Measurements from ENCODE around the gene MIDN. TPM values are rescaled to one million over a fixed set of nuclear protein-coding genes. Genes with fewer than 3 reads are reported as not detected.

Gene MIDN
- total RNA-seq, 2 experiments from 2014 or later = 45.3 to 50.0 TPM

DNA sequence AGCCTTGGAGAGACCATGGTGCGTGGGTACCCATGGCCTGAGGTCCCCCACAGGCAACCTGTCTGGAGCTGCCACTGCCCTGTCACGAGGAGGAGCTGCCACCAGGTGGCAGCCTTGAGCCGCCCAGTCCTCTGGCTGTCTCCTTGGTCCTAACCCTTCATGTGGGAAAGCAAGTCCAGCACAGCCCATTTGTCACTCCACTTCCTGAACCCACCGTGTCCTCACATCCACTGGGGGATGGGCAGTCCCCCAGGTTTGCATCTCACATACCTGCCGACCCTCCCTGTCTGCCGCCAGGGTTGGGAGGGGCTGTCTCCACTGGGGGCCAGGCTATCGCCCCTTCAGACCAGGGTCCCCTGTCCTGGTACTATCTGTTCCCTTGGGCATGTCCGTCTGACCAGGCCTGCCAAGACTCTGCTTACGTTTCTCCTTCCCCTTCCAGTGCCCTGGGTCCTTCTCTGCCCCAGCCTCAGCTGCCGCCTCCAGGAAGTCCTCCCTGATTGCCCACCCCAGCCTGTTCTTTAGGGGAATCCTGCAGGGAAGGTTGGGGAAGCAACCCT is 31.5 kb downstream of the MIDN start:
- CTCF ChIA-PET = interaction anchor here (0.5 to 2.7 kb wide), 13 partner anchors 11 to 738 kb away, joined by 3 to 10 read pairs (median 3); partner anchors contain the start of gene CIRBP
- POLR2A ChIA-PET = interaction anchor here (1.5 kb wide), 1 partner anchor 211 kb away, joined by 4 read pairs; the partner anchor contains the start of gene REEP6

DNA sequence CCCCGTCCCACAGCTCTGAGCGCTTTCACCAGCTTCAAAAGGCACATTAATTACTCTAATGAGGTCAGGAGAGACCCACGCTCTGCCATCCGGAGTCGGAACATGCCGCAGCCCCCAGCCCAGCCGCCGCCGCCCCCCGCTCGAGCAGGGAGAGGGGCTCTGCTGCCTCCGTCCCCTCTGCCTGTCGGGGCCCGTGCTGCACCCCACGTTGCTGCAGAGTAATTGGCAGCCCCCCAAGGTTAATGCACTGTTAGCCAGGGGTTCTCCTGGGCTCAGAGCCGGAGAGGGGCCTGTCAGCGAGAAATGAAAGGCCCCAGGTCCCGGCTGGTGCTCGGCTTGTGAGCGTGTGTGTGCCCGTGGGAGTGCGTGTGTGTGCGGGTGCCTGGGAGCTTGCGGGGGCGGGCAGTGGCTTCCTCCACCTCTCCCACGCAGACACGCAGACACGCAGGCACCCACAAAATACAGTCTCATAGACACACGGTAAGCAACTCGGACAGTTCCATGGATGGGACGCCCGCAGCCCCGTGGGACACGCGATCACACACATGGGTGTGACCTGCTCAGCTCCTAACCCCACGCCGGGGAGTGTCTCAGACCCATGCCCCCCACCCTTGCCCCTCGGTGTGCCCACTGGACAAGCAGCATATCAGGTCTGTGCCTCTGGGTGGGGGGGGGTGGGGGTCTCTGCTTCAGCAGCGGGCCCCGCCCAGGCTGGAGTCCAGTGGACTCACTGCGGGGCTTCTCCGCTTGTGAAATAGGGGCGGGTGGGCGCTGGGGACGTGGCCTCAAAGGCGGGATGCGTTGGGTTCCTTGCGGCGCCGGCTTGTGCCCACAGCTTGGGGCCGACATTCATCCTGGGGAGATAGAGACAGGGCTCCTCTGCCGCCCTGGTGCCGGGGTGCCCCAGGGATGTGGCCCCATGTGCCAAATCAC is 32.5 kb downstream of the MIDN start:
- ChIA-PET POLR2A (no interaction called here), CTCF (interaction anchor here (0.6 to 2.7 kb wide), 5 partner anchors 12 to 737 kb away, joined by 3 to 8 read pairs (median 3); partner anchors contain the start of gene CIRBP)

DNA sequence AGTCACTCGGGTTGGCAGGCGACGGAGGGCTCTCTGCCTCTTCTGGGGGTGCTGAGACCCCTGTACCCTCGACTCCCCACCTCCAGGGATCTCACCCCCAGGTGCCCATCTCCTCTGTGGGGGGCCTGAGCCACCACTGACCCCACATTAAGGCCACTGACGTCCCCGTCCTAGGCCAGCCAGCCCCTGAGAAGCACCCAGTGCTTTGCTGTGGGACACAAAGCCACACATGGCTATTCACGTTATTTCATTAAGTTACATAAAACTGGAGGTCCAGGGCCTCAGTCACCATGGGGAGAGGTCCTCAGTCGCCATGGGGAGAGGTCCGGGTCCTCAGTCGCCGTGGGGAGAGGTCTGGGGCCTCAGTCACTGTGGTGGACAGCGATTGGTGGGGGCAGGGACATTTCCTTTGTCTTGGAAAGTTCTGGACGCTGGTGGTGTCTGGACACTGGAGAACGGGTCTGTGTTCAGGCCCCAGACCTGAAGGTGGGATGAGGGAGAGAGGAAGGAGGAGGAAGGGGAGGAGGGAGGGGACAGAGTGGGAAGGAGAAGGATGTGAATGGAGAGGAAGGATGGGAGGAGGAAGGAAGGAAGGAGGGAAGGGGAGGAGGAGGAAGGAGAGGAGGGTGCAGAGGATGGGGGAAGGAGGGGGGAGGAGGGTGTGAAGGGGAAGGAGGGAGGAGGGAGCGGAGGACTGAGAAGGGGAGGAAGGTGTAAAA is 33.3 kb downstream of the MIDN start:
- ChIA-PET CTCF (no interaction called here), POLR2A (no interaction called here)

DNA sequence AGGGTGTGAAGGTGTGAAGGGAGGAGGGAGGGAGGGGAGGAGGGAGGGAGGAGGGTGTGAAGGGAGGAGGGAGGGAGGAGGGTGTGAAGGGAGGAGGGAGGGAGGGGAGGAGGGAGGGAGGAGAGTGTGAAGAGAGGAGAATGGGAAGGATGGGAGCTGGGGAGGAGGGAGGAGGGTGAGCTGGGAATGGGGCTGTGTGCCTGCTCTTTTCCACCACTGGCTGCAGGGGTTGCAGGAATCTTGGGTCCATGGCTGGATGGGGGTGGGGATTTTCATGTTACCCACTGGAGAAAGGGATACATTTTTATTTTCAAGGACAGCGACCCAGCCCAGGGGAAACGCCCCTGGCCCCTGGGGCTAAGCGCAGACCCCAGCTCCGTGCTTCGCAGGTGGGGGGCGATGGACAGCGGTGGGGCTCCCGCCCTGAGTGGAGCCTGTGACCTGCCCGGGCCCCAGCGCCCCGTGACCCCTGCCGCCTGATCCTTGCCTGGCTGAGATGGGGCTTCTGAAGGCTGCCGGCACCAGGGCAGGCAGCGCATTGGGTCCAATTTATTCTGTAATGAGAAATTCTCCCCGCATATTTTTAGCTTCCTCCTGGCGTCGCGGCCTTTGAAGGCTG is 34.3 kb downstream of the MIDN start:
- POLR2A ChIA-PET = no interaction called here
- CTCF ChIA-PET = interaction anchor here (0.6 kb wide), 1 partner anchor 481 kb away, joined by 3 read pairs; no protein-coding TSS in a partner anchor

DNA sequence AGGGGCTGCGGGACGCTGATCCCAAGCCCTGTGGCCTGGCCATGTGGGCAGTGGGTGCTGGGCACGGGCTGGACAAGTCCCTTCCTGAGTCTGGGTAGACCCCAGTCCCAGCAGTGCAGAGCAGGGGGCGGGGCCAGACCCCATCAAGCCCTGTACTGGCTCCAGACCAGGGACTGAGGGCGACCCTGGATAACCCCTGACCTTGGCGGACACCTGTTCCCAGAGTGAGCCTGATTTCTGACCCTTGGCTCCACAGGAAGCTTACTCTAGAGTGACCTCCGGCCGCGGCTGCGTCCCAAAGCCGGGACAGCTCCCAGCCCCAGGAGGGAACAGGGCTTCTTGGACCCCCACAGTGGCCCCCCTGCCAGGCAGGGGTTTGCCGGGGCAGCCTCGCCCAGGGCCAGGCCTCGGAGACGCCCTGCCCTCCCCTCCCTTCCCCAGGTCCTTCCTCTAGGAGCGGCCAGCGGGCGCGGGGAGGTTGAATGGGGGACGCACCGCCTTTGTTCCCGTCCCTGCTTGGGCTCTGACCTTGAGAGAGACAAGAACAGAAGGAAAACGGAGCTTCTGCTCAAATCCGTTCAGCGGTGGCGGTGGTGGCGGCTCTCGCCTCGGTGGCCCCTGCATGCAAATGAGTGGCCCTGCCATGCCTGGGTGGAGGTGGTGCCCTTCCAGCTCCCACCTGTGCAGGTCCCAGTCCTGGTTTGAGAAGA is 35.0 kb downstream of the MIDN start:
- ChIA-PET POLR2A (no interaction called here), CTCF (no interaction called here)

DNA sequence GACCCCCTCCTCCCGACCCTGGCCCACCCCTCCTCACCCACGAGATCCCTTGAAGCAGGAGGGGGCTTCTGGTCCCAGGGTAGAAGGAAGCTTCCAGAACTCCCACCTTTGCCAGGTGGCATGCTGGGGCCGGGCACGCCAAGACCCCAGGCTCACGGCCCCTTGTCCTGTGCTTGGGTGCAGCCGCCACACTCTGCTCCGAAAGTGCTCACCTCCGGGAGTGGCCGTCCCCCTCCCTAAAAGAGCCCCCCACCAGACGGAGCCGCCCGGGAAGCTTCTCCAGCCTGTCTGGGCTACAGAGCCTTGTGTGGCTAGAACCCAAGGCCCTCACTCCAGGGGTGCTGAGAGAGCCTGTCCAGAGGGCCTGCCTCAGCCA is 35.5 kb downstream of the MIDN start:
- POLR2A ChIA-PET = interaction anchor here (1.3 kb wide), 1 partner anchor 15 kb away, joined by 3 read pairs; no protein-coding TSS in a partner anchor
- CTCF ChIA-PET = no interaction called here

DNA sequence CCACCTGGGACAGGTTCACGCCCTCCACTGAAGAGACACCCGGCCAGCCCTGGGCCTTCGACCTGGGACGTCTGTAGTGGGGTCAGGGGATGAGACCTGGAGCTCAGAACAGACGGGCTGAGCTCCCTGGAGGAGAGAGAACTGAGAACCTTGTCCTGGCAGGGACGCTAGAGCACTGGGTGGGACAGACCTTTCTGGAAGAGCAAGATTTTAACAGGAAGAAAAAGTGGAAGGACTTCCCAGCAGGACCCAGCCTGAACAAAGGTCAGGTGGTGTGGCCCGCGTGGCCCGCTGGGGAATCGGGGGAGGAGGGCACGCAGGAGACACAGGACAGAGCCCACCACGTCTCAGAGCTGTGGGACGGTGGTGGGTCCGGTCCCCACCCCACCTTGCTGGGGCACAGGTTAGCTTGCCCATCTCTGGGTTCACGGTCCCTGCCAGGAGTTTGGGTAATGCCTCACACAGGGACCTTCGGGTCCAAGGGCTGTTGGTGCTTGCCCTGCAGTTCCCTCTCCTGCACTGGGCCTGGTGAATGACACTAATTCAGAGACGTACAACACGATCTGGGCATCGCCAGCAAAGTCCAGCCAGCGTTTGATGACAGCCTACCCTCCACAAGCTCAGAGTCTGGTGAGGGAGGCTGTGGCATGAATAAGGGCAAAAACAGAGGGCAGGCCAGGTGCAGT is 36.1 kb downstream of the MIDN start:
- CTCF ChIA-PET = no interaction called here
- POLR2A ChIA-PET = interaction anchor here (0.6 to 1.3 kb wide), 2 partner anchors 16 to 44 kb away, joined by 3 to 4 read pairs; no protein-coding TSS in a partner anchor

DNA sequence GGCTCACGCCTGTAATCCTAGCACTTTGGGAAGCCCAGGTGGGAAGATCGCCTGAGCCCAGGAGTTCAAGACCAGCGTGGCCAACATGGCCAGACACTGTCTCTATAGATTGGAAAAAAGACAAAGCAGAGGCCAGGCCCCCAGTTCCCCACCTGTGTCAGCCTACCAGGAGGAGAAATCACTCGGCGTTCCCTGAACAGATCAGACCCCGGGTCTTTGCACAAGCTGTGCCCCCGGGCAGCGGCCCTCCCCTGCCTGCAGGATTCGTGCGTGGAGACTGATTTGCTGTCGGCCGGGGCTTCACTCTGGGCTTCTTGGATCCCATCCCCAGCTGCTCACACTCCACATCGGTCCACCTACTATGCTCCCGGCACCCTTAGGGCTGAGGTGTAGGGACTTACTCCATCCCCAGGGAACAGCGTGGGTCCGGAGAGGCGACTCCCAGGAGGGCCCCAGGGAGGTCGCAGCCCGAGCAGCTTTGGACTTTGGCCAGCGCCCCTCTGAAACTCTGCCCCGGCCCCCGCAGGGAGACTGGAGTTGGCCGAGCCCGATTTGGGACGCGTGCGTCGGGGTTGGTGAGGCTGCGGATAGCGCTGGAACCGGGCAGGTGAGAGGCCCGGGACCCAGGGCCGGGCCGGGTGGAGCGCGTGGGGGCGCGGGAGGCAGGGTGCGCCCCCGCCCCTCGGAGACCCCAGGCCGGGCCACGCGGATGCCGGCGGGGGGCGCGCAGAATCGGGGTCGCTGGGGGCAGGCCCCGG is 36.8 kb downstream of the MIDN start:
- ChIA-PET CTCF (no interaction called here), POLR2A (interaction anchor here (0.6 to 1.3 kb wide), 2 partner anchors 16 to 43 kb away, joined by 3 to 4 read pairs; no protein-coding TSS in a partner anchor)

DNA sequence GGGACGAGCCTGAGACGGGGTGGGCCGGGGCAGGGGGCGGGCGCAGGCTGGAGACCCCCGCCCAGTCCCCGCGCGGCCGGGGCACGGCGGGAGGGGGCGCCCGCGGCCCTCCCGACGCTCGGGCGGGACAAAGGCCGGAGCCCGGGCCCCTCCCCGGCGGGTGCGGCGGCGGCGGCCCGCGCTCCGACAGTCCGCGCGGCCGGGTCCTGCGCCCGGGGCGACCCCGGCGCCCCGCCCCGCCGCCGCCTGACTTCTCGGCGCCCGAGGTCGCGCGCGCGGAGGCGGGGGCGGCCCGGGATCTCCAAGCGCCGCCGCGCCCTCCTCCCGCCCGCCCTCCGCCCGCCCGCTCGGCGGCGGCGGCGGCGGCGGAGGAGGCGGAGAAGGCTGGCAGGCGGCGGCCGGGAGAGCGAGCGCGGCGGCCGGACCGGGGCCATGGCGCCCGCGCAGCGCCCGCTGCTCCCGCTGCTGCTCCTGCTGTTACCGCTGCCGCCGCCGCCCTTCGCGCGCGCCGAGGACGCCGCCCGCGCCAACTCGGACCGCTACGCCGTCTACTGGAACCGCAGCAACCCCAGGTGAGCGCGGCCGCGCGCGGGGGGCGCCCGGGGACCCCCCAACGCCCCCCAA is 37.5 kb downstream of the MIDN start, which contains the start of gene EFNA2:
EFNA2 (plus strand) TSS at position 137 of the 624 bp plus-strand sequence; CDS start at position 433, 296 bp downstream.
- ChIA-PET POLR2A (no interaction called here), CTCF (interaction anchor here (0.9 kb wide), 1 partner anchor 41 kb away, joined by 3 read pairs; no protein-coding TSS in a partner anchor)

DNA sequence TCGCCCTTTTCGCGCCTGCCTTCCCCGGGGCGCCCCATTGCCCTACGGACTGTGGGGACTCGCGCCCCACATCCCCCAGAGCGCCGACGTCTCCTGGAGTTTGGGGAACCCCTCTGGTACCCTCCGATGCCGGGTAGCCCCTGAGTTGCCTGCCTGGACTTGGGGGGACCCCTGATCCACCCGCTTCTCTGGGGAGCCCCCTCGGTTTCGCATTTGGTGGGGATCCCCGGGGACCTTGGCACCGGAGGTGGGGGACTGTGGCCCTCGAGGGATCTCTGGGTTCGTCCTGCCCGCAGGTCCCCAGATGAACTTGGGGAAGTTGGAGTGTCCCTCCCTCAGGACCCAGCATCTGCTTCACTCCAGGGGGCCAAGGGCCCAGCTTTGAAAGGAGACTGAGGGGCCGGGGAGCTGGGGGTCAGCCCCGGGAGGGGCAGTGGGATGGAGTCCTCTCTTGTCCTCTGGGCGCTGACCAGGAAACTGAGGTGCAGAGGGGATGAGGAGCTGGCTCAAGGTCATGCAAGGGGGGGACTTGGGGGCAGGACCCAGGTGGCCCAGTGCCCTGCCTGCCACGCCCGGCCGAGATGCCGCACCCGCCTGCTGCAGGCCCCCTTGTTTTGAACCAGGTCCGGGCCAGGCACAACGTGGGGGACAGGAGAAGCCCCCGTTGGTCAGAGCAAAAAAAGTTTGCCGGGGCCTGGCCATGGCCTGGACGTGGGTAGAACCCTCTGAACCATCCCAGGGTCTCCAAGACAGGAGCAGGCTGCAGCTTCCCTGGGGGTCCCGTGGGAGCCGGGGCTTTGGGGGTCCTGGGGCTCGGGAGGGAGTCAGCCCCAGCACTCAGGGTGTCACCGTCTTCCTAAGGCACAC is 38.3 kb downstream of the MIDN start:
- POLR2A ChIA-PET = no interaction called here
- CTCF ChIA-PET = interaction anchor here (0.9 kb wide), 1 partner anchor 42 kb away, joined by 3 read pairs; no protein-coding TSS in a partner anchor

DNA sequence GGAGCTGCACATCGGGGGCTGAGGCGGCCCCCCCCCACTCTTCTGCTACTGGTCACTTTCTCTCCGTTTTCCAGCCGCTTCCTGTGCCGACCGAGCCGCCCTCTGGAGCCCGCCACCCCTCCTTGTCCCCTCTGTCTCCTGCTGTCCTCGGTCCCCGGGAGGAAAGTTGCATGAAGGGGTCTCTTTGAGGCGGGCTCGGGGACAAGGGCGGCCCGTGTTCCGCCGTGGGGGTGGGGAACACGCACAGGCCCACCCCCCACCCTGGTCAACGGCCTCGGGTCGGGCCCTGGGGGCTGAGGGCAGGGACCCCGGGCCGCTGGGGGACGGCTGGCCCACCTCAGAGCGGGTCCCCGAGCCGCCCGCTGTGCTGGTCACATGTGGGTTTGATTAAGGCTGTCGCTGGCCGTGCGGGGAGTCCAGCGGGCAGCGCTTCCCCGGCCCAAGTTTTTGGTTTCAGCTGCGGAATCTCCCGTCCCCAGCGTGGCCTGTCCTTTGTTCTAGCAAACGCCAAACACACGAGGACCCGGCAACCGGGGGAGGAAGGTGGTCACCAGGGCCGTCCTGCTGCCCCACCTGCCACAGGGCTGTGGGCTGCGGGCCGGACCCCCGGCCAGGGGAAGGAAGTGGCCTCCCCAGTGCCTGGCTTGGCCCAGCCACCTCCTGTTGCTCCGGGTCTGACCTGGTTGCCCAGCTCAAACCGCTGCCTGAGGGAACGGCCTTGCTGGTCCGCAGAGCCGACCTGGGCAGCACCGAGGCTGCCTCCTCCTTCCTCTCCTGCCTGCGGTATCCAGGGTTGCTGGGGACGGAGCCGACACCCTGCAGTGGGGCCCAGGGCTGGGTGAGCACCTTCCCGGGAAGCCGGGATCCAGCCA is 39.2 kb downstream of the MIDN start:
- ChIA-PET POLR2A (no interaction called here), CTCF (interaction anchor here (1.1 kb wide), 1 partner anchor 47 kb away, joined by 3 read pairs; no protein-coding TSS in a partner anchor)

DNA sequence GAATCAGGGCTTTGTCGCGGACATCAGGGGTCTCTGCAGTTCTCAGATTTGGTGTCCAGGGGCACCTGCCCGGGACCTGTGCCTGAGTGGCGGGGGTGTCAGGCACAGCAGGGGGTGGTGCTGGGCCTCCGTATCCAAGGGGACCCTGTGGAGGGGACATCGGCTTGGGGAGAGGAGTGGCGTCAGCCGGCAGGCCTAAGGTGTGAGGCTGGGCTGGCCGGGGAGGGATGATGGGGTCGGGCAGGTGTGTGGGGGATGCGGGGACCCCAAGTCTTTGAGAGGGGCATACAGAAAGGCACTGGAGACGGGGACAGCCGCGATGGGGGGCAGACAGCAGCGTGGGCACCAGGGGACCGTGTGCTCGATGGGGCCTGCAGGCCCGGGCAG is 39.8 kb downstream of the MIDN start:
- ChIA-PET CTCF (interaction anchor here (1.1 kb wide), 1 partner anchor 46 kb away, joined by 3 read pairs; no protein-coding TSS in a partner anchor), POLR2A (no interaction called here)

DNA sequence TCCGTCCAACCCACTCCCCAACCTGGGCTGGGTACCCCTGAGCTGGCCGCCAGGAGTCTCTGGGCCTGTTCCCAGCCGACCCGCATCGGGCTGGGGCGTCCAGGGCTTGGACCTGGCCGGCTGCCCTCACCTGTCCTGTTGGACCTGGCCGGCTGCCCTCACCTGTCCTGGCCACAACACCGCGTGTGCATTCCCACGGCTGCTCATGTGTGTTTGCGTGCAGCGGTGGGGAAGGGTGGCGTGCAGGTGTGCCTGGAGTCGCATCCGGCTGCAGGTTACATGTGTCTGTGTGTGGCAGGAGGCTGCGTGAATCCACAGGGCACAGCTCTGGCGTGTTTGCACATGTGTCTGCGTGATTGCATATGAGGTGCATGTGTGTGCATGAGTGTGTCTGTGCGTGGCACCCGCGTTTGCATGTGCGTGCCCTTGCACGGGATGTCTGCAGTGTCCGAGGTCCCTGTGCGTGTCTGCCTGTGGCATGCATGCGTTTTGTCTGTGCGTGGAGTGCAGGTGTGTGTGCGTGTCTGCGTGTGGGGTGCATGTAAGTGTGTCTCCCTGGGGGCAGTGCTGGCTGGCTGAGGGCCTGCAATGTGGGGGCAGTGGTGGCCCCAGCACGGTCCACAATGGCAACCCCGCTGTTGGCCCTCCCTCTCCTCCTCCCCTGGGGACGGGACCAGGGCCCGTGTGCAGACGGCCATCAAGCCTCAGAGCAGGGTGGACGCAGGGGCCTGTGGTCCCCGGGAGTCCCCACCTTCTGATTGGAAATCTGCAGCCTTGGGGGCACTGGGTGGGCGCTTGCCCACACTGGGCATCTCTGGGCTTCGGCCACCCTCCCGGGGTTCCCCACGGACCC is 40.7 kb downstream of the MIDN start:
- POLR2A ChIA-PET = no interaction called here
- CTCF ChIA-PET = interaction anchor here (1.1 kb wide), 1 partner anchor 46 kb away, joined by 3 read pairs; no protein-coding TSS in a partner anchor

DNA sequence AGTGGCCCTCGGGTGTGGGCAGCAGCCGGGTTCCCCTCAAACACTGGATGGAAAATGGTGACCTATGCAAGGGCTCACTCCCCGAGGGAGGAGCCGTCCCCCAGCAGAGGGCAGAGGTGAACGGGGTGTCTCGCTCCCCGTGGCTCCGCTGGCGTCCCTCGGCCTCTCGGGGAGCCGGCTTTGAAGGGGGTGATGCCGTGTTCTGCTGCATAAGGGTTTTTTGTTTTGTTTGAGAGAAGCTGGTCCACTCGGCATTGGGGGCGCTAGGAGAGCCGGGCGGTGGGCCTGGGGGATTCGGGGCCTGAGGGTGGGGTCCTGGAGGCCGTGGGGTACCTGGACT is 41.3 kb downstream of the MIDN start:
- ChIA-PET POLR2A (no interaction called here), CTCF (interaction anchor here (2.1 kb wide), 1 partner anchor 10 kb away, joined by 8 read pairs; no protein-coding TSS in a partner anchor)
